ENCODE results near the gene SUMO3.
A peak's percentile ranks its signal among the peaks of the same experiment; 100 is the strongest.

Gene SUMO3

DNA sequence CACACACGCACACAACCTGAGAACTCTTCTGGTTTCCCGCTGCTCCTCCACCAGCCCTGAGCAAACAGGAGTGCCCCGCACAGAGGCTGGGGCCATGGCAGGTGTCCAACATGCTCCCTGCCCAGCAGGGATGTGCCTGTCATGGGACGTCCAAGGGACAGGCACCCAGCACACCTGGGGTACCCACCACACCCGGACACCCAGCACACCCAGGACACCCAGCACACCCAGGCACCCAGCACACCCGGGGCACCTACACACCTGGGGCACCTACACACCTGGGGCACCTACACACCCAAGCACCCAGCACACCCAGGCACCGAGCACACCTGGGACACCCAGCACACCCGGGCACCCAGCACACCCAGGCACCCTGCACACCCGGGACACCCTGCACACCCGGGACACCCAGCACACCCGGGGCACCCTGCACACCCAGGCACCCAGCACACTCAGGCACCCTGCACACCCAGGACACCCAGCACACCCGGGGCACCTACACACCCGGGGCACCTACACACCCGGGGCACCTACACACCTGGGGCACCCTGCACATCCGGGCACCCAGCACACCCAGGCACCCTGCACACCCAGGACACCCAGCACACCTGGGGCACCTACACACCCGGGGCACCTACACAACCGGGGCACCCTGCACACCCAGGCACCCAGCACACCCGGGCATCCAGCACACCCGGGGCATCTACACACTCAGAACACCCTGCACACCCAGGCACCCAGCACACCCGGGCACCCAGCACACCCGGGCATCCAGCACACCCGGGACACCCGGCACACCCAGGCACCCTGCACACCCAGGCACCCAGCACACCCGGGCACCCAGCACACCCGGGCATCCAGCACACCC is 54.2 kb downstream of the SUMO3 start:
- no peak for DNase-seq (ENCODE audit: low read depth, low spot score)
- H3K27ac ChIP-seq = no peak overlapping the region

DNA sequence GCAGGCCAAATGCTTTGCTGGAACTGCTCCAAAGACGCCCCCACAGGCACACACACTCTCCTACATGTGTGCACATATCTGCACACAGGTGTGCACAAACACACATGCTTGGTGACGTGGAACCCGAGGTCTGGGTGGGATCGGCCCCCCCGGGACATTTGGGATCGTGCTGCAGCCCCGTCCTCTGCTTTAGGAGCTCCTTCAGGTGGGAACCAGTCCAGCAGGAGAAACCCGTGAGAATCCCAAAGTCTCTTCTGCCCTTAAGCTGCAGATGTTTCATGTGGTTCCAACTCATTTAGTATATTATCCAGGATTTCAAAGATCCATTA is 54.8 kb downstream of the SUMO3 start:
- no peak for DNase-seq (ENCODE audit: low read depth, low spot score)
- H3K27ac ChIP-seq = no peak overlapping the region

GRCh38 chr21:44762221-44763049 is 55.4 kb downstream of the SUMO3 start:
- H3K27ac ChIP-seq = no peak overlapping the region
- no peak for DNase-seq (ENCODE audit: low read depth, low spot score)

GRCh38 chr21:44761747-44762208 is 56.1 kb downstream of the SUMO3 start:
- H3K27ac ChIP-seq = no peak overlapping the region
- DNase-seq (ENCODE audit: low read depth, low spot score) = no peak

DNA sequence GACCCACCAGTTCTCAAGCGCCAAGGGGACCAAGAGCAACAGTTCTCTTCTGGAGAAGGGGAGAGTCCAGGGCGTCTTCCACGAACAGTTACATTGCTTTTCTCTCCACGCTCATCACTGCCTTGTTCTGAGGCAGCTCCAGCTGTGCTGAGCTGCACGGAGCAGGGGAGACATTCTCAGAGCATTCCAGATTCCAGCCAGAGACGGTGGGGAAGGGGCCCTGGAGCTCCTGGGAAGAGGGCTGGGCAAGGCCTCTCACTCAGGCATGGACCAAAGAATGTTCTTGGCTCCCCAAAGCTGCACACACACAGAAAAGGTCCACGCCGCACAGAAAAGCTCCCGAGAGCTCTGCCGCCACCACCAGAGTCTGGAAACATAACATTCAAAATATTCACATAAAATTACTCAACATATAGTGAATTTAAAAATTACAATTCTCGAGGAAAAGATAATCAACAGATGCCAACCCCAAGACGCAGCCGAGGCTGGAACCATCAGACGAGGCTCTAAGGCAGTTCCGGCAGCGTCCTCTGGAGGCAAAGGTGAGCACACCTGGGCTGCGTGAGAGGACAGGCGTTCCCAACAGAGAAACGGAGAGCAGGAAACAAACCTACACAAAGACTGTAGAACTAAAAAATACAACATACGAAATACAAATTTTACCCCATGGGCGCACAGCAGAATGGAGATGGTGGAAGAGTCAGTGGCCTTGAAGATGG is 56.7 kb downstream of the SUMO3 start:
- H3K27ac ChIP-seq = no peak overlapping the region
- DNase-seq (ENCODE audit: low read depth, low spot score) = no peak

- H3K27ac ChIP-seq = no peak overlapping the region
- no peak for DNase-seq (ENCODE audit: low read depth, low spot score)
Measured at GRCh38 chr21:44760376-44760775, 57.5 kb downstream of the SUMO3 start.

DNA sequence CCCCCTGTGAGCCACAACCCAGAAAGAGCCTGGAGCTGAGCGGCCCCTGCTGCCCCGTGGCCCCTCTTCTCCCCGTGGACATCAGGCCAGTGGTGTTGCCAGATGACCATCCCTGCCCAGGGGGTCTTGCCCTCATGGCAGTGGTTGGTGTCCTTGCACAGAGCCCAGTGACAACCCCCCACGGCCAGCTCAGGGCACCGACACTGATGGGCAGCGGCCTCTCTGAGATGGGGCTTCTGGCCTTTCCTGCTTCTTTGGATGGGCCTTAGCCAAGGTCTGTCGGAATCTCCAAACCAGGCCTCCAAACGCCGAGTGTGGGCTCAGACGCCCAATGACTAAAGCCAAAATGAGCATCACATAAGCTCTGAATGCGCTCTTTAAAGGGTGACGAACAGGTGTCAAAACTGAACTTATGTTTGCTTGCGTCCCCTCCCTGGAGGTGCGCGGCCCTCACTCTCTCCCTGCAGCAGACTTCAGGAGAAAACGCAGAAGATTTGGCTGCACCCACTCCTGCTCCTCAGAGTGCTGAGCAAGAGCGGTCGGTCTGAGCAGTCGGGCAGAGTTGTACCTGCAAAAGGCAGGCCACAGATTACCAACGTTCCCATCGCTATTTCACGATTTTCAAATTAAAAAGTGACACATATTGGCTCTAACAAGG is 58.1 kb downstream of the SUMO3 start:
- no peak for DNase-seq (ENCODE audit: low read depth, low spot score)
- H3K27ac ChIP-seq = no peak overlapping the region

DNA sequence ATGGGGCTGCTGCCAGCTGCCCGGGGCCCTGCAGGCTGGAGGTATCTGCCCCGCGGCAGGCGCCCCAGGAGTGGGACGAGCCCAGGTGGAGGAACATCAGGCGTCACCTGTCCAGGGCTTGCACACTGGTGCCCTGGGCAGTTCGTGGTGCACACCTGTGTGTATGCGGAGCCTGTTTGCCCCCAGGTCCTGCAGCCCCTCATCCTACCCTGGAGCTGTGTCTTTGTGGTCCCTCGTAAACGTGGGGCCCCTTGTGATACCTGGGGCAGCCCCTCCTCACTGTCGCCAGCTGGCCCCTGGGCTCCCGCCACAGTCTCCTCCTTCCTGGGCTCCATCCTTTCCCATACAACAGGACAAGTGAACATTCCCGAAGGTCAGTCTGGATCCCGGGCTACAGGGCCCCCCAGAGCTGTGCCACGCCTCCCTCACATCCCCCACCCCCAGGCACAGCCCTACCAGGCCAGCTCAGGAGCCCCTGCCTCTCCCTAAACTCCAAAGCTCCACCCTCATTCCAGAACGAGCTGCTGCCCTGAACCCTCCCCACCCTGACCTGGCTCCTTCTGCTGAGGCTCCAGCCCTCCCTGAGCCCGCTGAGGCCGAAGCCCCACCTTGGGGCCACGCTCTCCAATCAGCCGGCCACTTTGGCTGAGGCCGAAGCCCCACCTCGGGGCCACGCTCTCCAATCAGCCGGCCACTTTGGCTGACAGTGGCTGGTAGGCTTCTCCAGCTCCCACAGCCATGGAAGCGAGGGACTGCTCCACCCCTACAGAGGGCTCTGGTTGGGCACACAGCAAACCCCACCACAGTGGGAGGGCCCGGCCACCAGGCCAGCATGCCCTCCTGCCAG is 58.9 kb downstream of the SUMO3 start:
- no peak overlapping the region for H3K27ac ChIP-seq
- DNase-seq (ENCODE audit: low read depth, low spot score) = no peak

DNA sequence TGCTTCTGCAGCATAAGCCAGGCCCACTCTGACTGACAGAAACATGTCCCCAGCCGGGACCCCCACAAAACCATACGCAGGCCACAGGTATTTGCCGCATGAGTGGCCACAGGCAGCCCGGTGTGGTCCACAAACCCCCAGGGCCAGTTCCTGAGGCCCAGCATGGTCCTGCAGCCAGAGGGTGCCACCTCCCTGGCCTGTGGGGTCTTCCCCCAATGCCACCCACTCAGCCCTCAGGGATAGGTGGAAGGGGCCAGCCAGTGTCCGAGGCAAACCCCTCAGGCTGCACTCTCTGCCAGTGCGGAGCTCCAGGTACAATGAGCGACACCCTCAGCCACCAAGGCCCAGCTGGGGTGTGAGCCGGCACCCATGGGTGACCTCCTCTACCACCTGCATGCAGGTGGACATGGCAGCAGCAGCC is 59.7 kb downstream of the SUMO3 start:
- DNase-seq (ENCODE audit: low read depth, low spot score) = no peak
- no peak overlapping the region for H3K27ac ChIP-seq

DNA sequence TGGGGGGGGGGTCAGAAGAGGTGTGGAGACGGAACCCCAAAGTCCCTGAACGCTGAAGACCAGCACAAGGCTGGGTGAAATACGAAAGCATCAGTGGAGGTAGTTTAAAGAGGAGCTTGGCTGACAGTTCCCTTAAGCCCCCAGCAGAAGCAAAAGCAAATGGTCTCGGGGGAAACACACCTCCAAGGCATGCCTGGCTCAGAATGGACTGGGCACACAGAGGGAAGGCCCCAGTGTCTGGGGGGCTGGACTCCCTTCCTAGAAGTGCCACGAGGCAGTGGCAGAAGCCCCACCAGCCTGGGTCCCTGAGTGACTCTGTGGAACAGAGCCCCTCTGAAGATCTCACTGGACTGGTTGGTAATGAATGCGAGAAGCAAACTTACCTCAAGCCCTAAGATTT is 60.1 kb downstream of the SUMO3 start:
- no peak overlapping the region for H3K27ac ChIP-seq

GRCh38 chr21:44756423-44757185 is 61.3 kb downstream of the SUMO3 start:
- peak; percentile 39 for DNase-seq (ENCODE audit: low read depth, low spot score)
- H3K27ac ChIP-seq = no peak overlapping the region

More for the DNA sequence above, 60.1 kb downstream of the SUMO3 start:
- no peak for DNase-seq (ENCODE audit: low read depth, low spot score)
